Stimulated activated CD4-positive, alpha-beta T cell treated with anti-CD3 and anti-CD28 coated beads, TNF-alpha, amount 100 ng/mL, for 1 hour (primary cell): Measurements from ENCODE around the gene ZNF532.

Experiments
- DNase-seq, 3 donors: peaks; one replicate each; pipeline ENCODE4 v3.0.0-alpha.2; 2020; ENCODE audit warnings: low read depth in 3 of 3, low spot score in 1 of 3

ZNF532 gene

GRCh38 chr18:58870130-58870529, 5.5 kb downstream of the ZNF532 start:
- no peak for DNase-seq

- no peak for DNase-seq
Measured at GRCh38 chr18:58870621-58871020, 5.9 kb downstream of the ZNF532 start.

GRCh38 chr18:58871514-58872420, 7.1 kb downstream of the ZNF532 start:
- no peak for DNase-seq

- no peak for DNase-seq
Measured at GRCh38 chr18:58878640-58879039, 14.0 kb downstream of the ZNF532 start.

- DNase-seq = no peak
Measured at GRCh38 chr18:58881477-58881876, 16.8 kb downstream of the ZNF532 start.

- no peak for DNase-seq
Measured at GRCh38 chr18:58882044-58882443, 17.4 kb downstream of the ZNF532 start.

GRCh38 chr18:58882686-58883085, 18.0 kb downstream of the ZNF532 start:
- no peak for DNase-seq

- DNase-seq = no peak
Measured at GRCh38 chr18:58884680-58885079, 20.0 kb downstream of the ZNF532 start.

GRCh38 chr18:58886431-58886830, 21.8 kb downstream of the ZNF532 start:
- no peak for DNase-seq

GRCh38 chr18:58886864-58887612, 22.4 kb downstream of the ZNF532 start:
- DNase-seq = no peak

GRCh38 chr18:58887613-58887963, 22.9 kb downstream of the ZNF532 start:
- no peak for DNase-seq

- no peak for DNase-seq
Measured at GRCh38 chr18:58891776-58892175, 27.1 kb downstream of the ZNF532 start.

- DNase-seq = no peak
Measured at GRCh38 chr18:58892488-58892887, 27.8 kb downstream of the ZNF532 start.

- DNase-seq = no peak
Measured at GRCh38 chr18:58893388-58894099, 28.9 kb downstream of the ZNF532 start.

GRCh38 chr18:58894930-58895329, 30.3 kb downstream of the ZNF532 start:
- DNase-seq = no peak

GRCh38 chr18:58895385-58895784, 30.7 kb downstream of the ZNF532 start:
- DNase-seq = no peak

GRCh38 chr18:58896268-58896667, 31.6 kb downstream of the ZNF532 start:
- no peak for DNase-seq

GRCh38 chr18:58896734-58897508, 32.2 kb downstream of the ZNF532 start:
- DNase-seq = no peak

- DNase-seq = no peak
Measured at GRCh38 chr18:58898010-58898799, 33.5 kb downstream of the ZNF532 start.

- DNase-seq = no peak
Measured at GRCh38 chr18:58900015-58900649, 35.5 kb downstream of the ZNF532 start.
